Suprapubic skin (tissue), 4 donors: Measurements from ENCODE around the gene CDC42EP2.

Experiments used
- CTCF ChIP-seq, 2 donors: fragments of 200-600 bp in 1 of 2; fragments of 450-650 bp in 1 of 2; sonication (generic) in 1 of 2; IDR thresholded peaks; one replicate each; pipeline ENCODE4 v1.5.1; 2016 to 2019; ENCODE audit warnings: antibody characterized with exemption in 2 of 2, mild to moderate bottlenecking in 1 of 2, moderate library complexity in 1 of 2
- EP300 ChIP-seq: sonication (generic); formaldehyde crosslinking; IDR thresholded peaks from one replicate; pipeline ENCODE4 v1.6.1; 2017; ENCODE audit warnings: antibody characterized with exemption
- POLR2A ChIP-seq, 2 donors: fragments of 450-650 bp; IDR thresholded peaks; one replicate each; pipeline ENCODE4 v1.6.1; 2017; ENCODE audit warnings: antibody characterized with exemption in 2 of 2, mild to moderate bottlenecking in 2 of 2, moderate library complexity in 2 of 2
- POLR2AphosphoS5 ChIP-seq, 3 donors: sonication (generic); formaldehyde crosslinking; IDR thresholded peaks; one replicate each; pipeline ENCODE4 v1.6.1; 2017; ENCODE audit warnings: antibody characterized with exemption in 3 of 3

GRCh38 chr11:65308281-65308891 lies 6.3 kb upstream of the CDC42EP2 start:
- TF ChIP-seq CTCF (IDR thresholded peaks at IDR 0.05) (no peak), POLR2A (IDR thresholded peaks at IDR 0.05) (no peak), POLR2AphosphoS5 (IDR thresholded peaks at IDR 0.05) (no peak), EP300 (no peak)
